H1 (cell line): ENCODE results near the gene DAP.

Source experiments
- CREB1 ChIP-seq: IDR thresholded peaks from 2 replicates; pipeline ENCODE4 v1.6.1; 2012; ENCODE audit warnings: inconsistent platforms
- GTF2F1 ChIP-seq: IDR thresholded peaks from 2 replicates; pipeline ENCODE4 v1.6.1; 2012; ENCODE audit warnings: low read depth, low read length, improper control_type of control experiment, borderline replicate concordance
- POLR2A ChIP-seq, 2 experiments: IDR thresholded peaks; 1 replicate in 1 of 2; 2 replicates in 1 of 2; pipeline ENCODE4 v1.6.1; 2011; ENCODE audit warnings: low read depth in 2 of 2, low read length in 2 of 2, mild to moderate bottlenecking in 2 of 2; ENCODE audit errors: control extremely low read depth in 1 of 2
- SIN3A ChIP-seq, 2 experiments: IDR thresholded peaks in 1 of 2; conservative IDR thresholded peaks in 1 of 2; 2 replicates each; pipeline ENCODE4 v1.6.1; 2011 to 2012; ENCODE audit warnings: low read length in 2 of 2, improper control_type of control experiment in 1 of 2, low read depth in 1 of 2, mild to moderate bottlenecking in 1 of 2
- ZNF274 ChIP-seq: IDR thresholded peaks from 2 replicates; pipeline ENCODE4 v1.7.0; 2012; ENCODE audit warnings: low read length, borderline replicate concordance; ENCODE audit errors: extremely low read depth
- TF ChIP-seq, protein P1 (sequence below), 3 experiments: IDR thresholded peaks; 1 replicate in 2 of 3; 2 replicates in 1 of 3; pipeline versions ENCODE4 v1.5.1 to v1.6.1; 2011; ENCODE audit warnings: low read length in 3 of 3, mild to moderate bottlenecking in 3 of 3, inconsistent platforms in 2 of 3, low read depth in 1 of 3, moderate library complexity in 1 of 3; ENCODE audit not compliant: insufficient read depth in 1 of 3; ENCODE audit errors: control extremely low read depth in 1 of 3
- TF ChIP-seq, protein P2 (sequence below): IDR thresholded peaks from 2 replicates; pipeline ENCODE4 v1.6.1; 2012; ENCODE audit warnings: inconsistent platforms

DNA sequence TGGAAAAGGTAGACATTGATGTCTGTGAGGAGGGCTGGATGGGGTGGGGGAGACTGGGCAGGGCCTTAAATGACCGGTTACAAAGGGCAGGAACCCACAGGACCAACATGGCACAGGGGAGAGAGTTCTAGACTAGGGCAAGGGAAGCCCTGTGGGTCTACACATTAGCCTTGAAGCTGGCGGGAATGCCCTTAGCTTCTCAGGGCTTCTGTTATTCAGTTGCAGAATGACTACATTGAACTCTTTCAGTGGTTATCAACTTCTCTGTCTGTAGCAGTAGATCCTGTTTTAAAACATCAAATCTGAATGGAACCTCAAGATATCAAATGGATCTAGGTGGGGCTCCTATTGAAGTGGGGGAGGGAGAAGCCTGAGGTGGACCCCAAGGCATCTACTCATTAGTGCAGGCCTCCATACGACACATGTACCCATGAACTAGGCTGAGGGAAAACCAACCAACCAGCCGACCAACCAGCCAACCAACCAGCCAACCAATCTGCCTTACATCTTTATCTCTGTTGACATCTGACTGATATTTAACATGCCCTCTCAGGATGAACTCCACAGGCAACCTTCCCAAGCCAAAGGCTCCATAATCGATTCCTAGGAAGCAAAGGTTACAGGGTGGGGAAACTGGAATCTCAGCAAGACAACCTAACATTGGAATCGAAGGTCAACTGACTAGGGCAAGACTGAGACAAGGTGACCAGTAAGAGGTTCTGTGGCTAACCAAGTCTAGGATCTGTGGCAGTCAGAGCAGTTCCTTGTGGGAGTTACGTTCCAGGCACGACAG, 48.3 kb downstream of the DAP start:
- TF ChIP-seq, protein P1, sequence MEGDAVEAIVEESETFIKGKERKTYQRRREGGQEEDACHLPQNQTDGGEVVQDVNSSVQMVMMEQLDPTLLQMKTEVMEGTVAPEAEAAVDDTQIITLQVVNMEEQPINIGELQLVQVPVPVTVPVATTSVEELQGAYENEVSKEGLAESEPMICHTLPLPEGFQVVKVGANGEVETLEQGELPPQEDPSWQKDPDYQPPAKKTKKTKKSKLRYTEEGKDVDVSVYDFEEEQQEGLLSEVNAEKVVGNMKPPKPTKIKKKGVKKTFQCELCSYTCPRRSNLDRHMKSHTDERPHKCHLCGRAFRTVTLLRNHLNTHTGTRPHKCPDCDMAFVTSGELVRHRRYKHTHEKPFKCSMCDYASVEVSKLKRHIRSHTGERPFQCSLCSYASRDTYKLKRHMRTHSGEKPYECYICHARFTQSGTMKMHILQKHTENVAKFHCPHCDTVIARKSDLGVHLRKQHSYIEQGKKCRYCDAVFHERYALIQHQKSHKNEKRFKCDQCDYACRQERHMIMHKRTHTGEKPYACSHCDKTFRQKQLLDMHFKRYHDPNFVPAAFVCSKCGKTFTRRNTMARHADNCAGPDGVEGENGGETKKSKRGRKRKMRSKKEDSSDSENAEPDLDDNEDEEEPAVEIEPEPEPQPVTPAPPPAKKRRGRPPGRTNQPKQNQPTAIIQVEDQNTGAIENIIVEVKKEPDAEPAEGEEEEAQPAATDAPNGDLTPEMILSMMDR (IDR thresholded peaks at IDR 0.05; ENCODE audit: control extremely low read depth in 1 of 3, insufficient read depth in 1 of 3, low read depth in 1 of 3, low read length in 3 of 3), result no peak
- no peak for TF ChIP-seq GTF2F1
- no peak for TF ChIP-seq POLR2A (IDR thresholded peaks at IDR 0.05; ENCODE audit: control extremely low read depth in 1 of 2, low read depth in 2 of 2, low read length in 2 of 2)
- no peak for TF ChIP-seq CREB1
- no peak for TF ChIP-seq SIN3A (conservative IDR thresholded peaks at IDR 0.05 in 1 of 2, IDR thresholded peaks at IDR 0.05 in 1 of 2; ENCODE audit: low read depth in 1 of 2, low read length in 2 of 2)
- no peak for TF ChIP-seq ZNF274
- TF ChIP-seq, protein P2, sequence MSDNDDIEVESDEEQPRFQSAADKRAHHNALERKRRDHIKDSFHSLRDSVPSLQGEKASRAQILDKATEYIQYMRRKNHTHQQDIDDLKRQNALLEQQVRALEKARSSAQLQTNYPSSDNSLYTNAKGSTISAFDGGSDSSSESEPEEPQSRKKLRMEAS, result no peak
